ENCODE data around the gene CNN1.
"Not testable (repeated sequence)": the region's sequence is repeated elsewhere in the genome, so short reads cannot be mapped to it uniquely, and the experiment has no call there.

Gene CNN1

GRCh38 chr19:11566164-11566563 is 27.5 kb downstream of the CNN1 start:
- DNase-seq, result no peak

GRCh38 chr19:11570039-11570462 is 31.4 kb downstream of the CNN1 start:
- peak in 1 of 3 experiments; percentile 50 for DNase-seq

GRCh38 chr19:11573354-11573753 is 34.7 kb downstream of the CNN1 start:
- DNase-seq, result not testable (repeated sequence)

GRCh38 chr19:11573763-11574162 is 35.1 kb downstream of the CNN1 start:
- DNase-seq, result not testable (repeated sequence)

- no peak for DNase-seq
Observed at GRCh38 chr19:11574689-11575088, 36.0 kb downstream of the CNN1 start.

DNA sequence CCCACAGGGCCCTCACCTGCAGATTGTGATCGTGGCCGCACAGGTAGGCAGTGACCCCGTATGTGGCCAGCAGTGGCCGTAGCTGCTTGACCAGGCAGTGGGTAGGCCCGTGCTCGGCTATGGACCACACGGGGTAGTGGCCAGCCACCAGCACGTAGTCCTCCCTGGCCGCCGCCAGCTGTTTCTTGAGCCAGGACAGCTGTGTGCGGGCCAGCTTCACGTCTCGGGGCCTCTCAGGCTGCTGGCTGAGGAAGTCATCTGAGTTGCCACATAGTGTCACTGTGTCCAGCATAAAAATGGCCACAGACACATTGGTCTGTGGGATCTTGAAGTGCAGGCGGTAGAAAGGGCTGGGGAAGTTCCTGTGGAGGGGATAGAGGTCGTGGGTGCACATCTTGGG is 37.6 kb downstream of the CNN1 start:
- DNase-seq, result no peak

DNA sequence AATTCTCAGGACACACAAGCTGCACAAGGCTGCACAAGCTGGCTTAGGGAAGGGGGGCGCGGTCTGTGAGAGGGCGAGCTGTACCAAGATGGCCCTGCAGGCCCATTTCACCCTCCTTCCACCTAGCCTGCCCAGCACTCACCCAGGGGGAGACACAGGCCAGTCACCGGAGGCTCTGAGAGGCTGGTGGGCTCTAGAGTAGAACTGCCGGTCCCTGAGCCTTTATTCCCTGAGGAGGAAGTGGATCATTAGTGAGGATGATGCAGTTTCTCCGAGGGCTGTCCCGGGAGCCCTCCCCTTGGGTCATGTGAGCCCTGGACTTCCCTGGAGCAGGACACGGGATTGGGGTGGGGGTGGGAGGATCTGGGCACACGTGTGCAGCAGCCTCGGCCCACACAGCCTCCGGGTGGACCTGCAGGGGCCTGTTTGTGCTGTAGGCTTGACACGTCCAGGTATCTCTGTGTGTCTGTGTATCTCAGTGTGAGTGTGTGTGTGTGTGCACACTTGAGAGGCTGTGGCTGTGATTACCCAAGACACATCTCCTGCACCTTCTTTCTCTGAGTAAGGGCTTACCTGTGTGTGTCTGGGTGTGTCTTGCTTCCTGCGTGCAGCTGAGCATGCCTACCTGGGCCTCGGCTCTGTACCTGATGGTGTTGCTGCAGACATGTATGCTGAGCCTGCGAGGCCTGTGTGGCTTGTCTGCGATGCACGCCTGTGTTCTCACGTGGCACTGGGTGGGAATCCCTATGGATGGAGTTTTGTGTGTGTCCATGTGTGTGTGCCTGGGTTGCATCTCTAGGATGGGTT is 39.0 kb downstream of the CNN1 start, which contains the start of gene ACP5:
ACP5 (minus strand) TSS at position 195 of the 807 bp plus-strand sequence. CDS start 328 bp downstream, outside the sequence.
- DNase-seq, result no peak

GRCh38 chr19:11578258-11579142 is 39.8 kb downstream of the CNN1 start:
- no peak for DNase-seq

DNA sequence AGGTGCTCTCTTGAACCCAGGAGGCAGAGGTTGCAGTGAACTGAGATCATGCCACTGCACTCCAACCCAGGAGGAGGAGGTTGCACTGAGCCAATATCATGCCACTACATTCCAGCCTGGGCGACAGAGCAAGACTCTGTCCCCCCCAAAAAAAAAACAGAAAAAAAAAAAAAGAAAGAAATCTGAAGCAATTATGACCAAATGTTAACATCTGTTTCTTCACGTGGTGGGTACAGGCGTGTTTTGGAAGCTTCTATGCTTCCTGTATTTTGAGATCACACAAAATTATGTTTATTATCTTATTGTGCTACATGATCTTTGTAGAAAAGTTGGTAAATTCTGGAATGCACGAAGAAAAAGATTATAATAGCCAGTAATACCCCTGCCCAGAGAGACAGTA is 41.5 kb downstream of the CNN1 start:
- no peak for DNase-seq

GRCh38 chr19:11581740-11582139 is 43.1 kb downstream of the CNN1 start:
- DNase-seq, result no peak

DNA sequence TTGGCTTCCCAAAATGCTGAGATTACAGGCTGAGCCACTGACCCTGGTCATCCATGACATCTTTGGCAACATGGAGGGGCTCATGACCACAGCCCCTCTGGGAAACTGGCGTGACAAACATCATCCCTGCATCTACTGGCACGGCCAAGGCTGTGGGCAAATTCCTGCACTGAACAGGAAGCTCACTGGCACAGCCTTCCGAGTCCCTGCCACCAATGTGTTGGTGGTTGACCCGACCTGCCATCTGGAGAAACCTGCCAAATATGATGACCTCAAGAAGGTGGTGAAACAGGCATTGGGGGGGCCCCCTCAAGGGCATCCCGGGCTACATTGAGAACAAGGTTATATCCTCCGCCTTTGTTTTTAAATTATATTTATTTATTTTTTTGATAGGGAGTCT is 47.7 kb downstream of the CNN1 start:
- DNase-seq, result no peak

DNA sequence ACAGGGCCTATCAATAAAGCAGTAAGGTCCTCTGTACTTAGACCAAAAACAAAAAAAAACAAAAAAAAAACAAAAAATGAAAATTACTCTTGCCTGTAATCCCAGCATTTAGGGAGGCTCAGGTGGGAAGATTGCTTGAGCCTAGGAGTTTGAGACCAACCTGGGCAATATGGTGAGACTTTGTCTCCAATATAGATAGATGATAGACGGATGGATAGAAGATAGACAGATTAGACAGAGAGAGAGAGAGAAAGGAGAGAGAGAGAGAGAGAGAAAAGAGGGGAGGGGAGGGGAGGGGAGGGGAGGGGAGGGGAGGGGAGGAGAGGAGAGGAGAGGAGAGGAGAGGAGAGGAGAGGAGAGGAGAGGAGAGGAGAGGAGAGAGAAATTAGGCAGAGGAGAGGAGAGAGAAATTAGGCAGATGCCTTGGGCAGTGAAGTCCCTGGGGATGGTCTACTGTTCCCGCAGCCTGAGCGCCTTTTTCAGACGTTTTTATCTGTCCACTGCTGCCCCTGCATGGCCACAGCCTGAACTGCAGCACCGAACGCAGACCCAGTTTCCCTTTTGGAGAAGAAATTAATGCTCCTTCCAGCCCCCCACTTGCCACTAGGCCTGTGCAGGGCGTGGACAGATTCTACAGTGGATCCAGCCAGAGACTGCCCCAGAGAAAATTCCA is 48.8 kb downstream of the CNN1 start:
- peak; percentile 47 to 86 (median 73) for DNase-seq

- DNase-seq, result peak in 2 of 3 experiments; percentile 26 to 81
Observed at GRCh38 chr19:11587975-11588631, 49.5 kb downstream of the CNN1 start.

DNA sequence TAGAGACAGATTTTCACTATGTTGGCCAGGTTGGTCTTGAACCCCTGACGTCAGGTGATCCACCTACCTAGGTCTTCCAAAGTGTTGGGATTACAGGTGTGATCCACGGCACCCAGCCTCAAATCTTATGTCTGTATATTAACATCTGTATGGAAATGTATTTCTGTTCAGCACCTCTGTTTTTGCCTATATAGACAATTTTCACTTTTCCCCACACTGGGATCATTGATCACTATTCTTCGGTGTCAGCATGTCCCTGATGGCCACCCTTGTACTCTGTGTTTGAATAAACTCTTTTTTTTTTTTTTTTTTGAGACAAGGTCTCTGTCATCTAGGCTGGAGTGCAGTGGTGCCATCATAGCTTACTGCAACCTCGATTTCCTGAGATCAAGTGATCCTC is 55.4 kb downstream of the CNN1 start:
- no peak for DNase-seq

GRCh38 chr19:11596156-11596555 is 57.5 kb downstream of the CNN1 start:
- no peak for DNase-seq

GRCh38 chr19:11597202-11598102 is 58.8 kb downstream of the CNN1 start, which contains the start of gene ZNF627:
Gene ZNF627, plus strand, starts transcription at chr19:11597483. Its CDS starts 145 bp downstream, at chr19:11597628.
- peak; percentile 93 to 99 (median 99) for DNase-seq

DNA sequence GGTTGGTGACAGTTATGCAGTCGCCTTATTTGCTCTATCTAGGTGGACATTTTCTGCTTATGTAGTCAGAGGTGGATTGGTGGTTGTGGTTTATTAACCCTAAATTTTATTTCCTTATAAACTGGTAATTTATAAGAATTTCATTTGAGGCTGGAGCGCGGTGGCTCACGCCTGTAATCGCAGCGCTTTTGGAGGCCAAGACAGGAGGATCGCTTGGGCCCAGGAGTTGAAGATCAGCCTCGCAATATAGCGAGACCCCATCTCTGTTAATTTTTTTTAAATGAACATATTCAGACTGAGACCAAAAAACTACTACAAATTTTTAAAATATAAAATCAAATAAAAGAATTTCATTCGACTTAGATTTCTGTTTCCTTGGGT is 59.4 kb downstream of the CNN1 start:
- no peak for DNase-seq

GRCh38 chr19:11598746-11599145 is 60.1 kb downstream of the CNN1 start:
- no peak for DNase-seq

DNA sequence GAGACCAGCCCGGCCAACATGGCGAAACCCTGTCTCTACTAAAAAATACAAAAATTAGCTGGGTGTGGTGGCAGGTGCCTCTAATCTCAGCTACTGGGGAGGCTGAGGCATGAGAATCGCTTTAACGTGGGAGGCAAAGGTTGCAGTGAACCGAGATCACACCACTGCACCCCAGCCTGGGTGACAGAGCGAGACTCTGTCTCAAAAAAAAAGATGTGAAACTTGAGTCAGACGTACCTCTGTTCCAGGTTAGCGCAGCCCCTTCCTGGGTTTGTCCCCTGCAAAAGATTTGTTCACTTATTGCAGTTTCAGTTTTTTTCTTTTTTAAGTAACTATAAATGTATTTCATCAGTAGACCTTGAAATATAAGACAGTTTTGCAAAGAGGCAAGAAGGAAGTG is 61.1 kb downstream of the CNN1 start:
- not testable (repeated sequence) for DNase-seq

Measured in NCI-H1417 (cell line).